Measurements from ENCODE around the gene AGBL1. TPM values are rescaled to one million over a fixed set of nuclear protein-coding genes. Genes with fewer than 3 reads are reported as not detected.

The AGBL1 gene
- total and polyA plus RNA-seq, 4 donors = 0.08 to 147 (median 4.7) TPM

- Histone ChIP-seq H3K4me1 (ENCODE audit: control insufficient read depth in 5 of 5, insufficient read depth in 5 of 5, low read length in 5 of 5) (peaks cover 0 to 7% (median 0%) of the 10 kb centered on the region in 5 donors), H3K27ac (ENCODE audit: low read depth in 1 of 2, low read length in 1 of 2) (no peak overlapping the region), H3K9me3 (ENCODE audit: control insufficient read depth in 4 of 4, insufficient read depth in 3 of 4, low read length in 3 of 4) (peaks cover 0 to 2% (median 0%) of the 10 kb centered on the region in 4 donors), H3K36me3 (ENCODE audit: control insufficient read depth in 4 of 4, insufficient read depth in 4 of 4, low read length in 4 of 4) (no peaks in the 10 kb centered on the region), H3K4me3 (no peak overlapping the region), H3K9ac (ENCODE audit: insufficient read depth in 1 of 2, low read length in 2 of 2) (no peak overlapping the region), H3K27me3 (ENCODE audit: control insufficient read depth in 3 of 3, insufficient read depth in 3 of 3, low read length in 2 of 3) (no peaks in the 10 kb centered on the region)
- no peak for TF ChIP-seq CTCF (IDR thresholded peaks at IDR 0.05; ENCODE audit: control extremely low read depth, extremely low read depth)
- peak; percentile 19 to 44 (median 25) for DNase-seq
- peak; percentile 87 for ATAC-seq (ENCODE audit: insufficient read depth, low FRiP score)
- WGBS, 2 donors = 44 to 47% methylated on average over 6 of the region's 6 CpGs
Measured at GRCh38 chr15:86624261-86625036, 544.8 kb downstream of the AGBL1 start.

- TF ChIP-seq CTCF (IDR thresholded peaks at IDR 0.05; ENCODE audit: control extremely low read depth, extremely low read depth) = no peak
- peaks cover 0 to 5% (median 0%) of the 10 kb centered on the region in 5 donors for H3K4me1 ChIP-seq (ENCODE audit: control insufficient read depth in 5 of 5, insufficient read depth in 5 of 5, low read length in 5 of 5)
- WGBS, 2 donors = 77 to 83% methylated on average over 7 of the region's 7 CpGs
- H3K9ac ChIP-seq (ENCODE audit: insufficient read depth in 1 of 2, low read length in 2 of 2) = no peak overlapping the region
- ATAC-seq (ENCODE audit: insufficient read depth, low FRiP score) (no peak), DNase-seq (no peak)
- no peaks in the 10 kb centered on the region for H3K36me3 ChIP-seq (ENCODE audit: control insufficient read depth in 4 of 4, insufficient read depth in 4 of 4, low read length in 4 of 4)
- H3K9me3 ChIP-seq (ENCODE audit: control insufficient read depth in 4 of 4, insufficient read depth in 3 of 4, low read length in 3 of 4) = peaks cover 0 to 2% (median 0%) of the 10 kb centered on the region in 4 donors
- H3K27me3 ChIP-seq (ENCODE audit: control insufficient read depth in 3 of 3, insufficient read depth in 3 of 3, low read length in 2 of 3) = no peaks in the 10 kb centered on the region
- no peak overlapping the region for H3K4me3 ChIP-seq
- no peak overlapping the region for H3K27ac ChIP-seq (ENCODE audit: low read depth in 1 of 2, low read length in 1 of 2)
Measured at GRCh38 chr15:86629409-86630356, 550.0 kb downstream of the AGBL1 start.

DNA sequence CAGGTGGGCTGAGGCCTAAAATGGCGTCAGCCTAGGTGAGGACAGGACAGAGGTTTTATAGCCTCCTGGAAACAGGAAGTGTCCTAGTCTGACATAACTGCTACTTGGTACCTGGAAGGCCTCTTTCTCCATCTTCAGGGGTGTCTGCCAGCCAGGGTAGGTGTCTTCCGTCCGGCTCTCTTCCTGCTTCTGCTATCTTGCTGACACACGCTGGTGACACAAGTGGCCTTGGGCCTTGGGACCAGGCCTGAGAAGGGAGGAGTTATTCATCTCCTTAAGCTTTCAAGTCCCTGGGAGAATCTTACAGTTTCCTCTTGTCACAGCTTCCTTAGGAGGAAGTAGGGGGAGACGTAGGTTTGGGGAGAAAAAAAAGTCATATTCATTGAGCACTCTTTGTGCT, 551.3 kb downstream of the AGBL1 start:
- Histone ChIP-seq H3K36me3 (ENCODE audit: control insufficient read depth in 4 of 4, insufficient read depth in 4 of 4, low read length in 4 of 4) (no peaks in the 10 kb centered on the region), H3K4me1 (ENCODE audit: control insufficient read depth in 5 of 5, insufficient read depth in 5 of 5, low read length in 5 of 5) (peaks cover 0 to 3% (median 0%) of the 10 kb centered on the region in 5 donors), H3K27me3 (ENCODE audit: control insufficient read depth in 3 of 3, insufficient read depth in 3 of 3, low read length in 2 of 3) (no peaks in the 10 kb centered on the region), H3K4me3 (no peak overlapping the region), H3K27ac (ENCODE audit: low read depth in 1 of 2, low read length in 1 of 2) (no peak overlapping the region), H3K9ac (ENCODE audit: insufficient read depth in 1 of 2, low read length in 2 of 2) (no peak overlapping the region), H3K9me3 (ENCODE audit: control insufficient read depth in 4 of 4, insufficient read depth in 3 of 4, low read length in 3 of 4) (peaks cover 0 to 2% (median 0%) of the 10 kb centered on the region in 4 donors)
- no peak for DNase-seq
- TF ChIP-seq CTCF (IDR thresholded peaks at IDR 0.05; ENCODE audit: control extremely low read depth, extremely low read depth) = no peak
- ATAC-seq (ENCODE audit: insufficient read depth, low FRiP score) = no peak
- 72 to 75% methylated on average over 5 of the region's 5 CpGs for WGBS, 2 donors
